ENCODE measurements around the gene CTNNA3. TPM values are rescaled to one million over a fixed set of nuclear protein-coding genes. Genes with fewer than 3 reads are reported as not detected.

CTNNA3 gene
- total RNA-seq, 1 donor from 2014 or later, result 0.30 TPM

- Mint-ChIP-seq H3K27ac (ENCODE audit: unreplicated experiment) (no peak overlapping the region), H3K27me3 (ENCODE audit: unreplicated experiment) (no peaks in the 10 kb centered on the region), H3K4me3 (ENCODE audit: unreplicated experiment) (no peak overlapping the region), H3K9me3 (ENCODE audit: unreplicated experiment) (no peaks in the 10 kb centered on the region), H3K4me1 (ENCODE audit: unreplicated experiment) (no peaks in the 10 kb centered on the region), H3K36me3 (ENCODE audit: unreplicated experiment) (no peaks in the 10 kb centered on the region)
- TF ChIP-seq CTCF (IDR thresholded peaks at IDR 0.05), result no peak
- DNase-seq (ENCODE audit: extremely low spot score, unreplicated experiment), result no peak
Measured at GRCh38 chr10:66762218-66762729, 933.7 kb downstream of the CTNNA3 start.

- DNase-seq (ENCODE audit: extremely low spot score, unreplicated experiment), result no peak
- no peak overlapping the region for H3K27ac Mint-ChIP-seq (ENCODE audit: unreplicated experiment)
- H3K36me3 Mint-ChIP-seq (ENCODE audit: unreplicated experiment), result no peaks in the 10 kb centered on the region
- H3K4me1 Mint-ChIP-seq (ENCODE audit: unreplicated experiment), result no peaks in the 10 kb centered on the region
- no peak overlapping the region for H3K4me3 Mint-ChIP-seq (ENCODE audit: unreplicated experiment)
- TF ChIP-seq CTCF (IDR thresholded peaks at IDR 0.05), result no peak
- H3K27me3 Mint-ChIP-seq (ENCODE audit: unreplicated experiment), result no peaks in the 10 kb centered on the region
- H3K9me3 Mint-ChIP-seq (ENCODE audit: unreplicated experiment), result no peaks in the 10 kb centered on the region
Measured at GRCh38 chr10:66760941-66761340, 935.1 kb downstream of the CTNNA3 start.

GRCh38 chr10:66755474-66755873, 940.5 kb downstream of the CTNNA3 start:
- no peak for TF ChIP-seq CTCF (IDR thresholded peaks at IDR 0.05)
- Mint-ChIP-seq H3K4me1 (ENCODE audit: unreplicated experiment) (no peaks in the 10 kb centered on the region), H3K36me3 (ENCODE audit: unreplicated experiment) (no peaks in the 10 kb centered on the region), H3K9me3 (ENCODE audit: unreplicated experiment) (peaks cover under 1% of the 10 kb centered on the region), H3K27me3 (ENCODE audit: unreplicated experiment) (no peaks in the 10 kb centered on the region), H3K27ac (ENCODE audit: unreplicated experiment) (no peak overlapping the region), H3K4me3 (ENCODE audit: unreplicated experiment) (no peak overlapping the region)
- DNase-seq (ENCODE audit: extremely low spot score, unreplicated experiment), result no peak

DNA sequence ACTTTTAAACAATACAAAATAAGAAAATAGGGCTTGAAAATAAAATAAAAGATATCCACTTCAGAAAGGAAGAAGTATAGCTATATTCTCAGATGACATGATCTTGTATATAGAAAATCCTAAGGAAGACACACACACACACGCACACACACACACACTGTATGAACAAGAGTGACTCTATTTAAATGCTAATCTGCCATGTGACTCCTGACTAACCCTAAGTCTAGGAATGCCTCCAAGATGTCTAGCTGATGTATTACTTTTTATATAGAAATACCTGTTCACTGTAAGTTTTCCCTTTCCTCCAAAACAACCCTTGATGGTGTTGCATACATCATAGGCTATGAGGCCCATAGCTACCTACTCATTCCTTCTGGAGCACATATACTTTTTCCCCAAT, 943.3 kb downstream of the CTNNA3 start:
- H3K9me3 Mint-ChIP-seq (ENCODE audit: unreplicated experiment), result peaks cover 7% of the 10 kb centered on the region
- no peaks in the 10 kb centered on the region for H3K27me3 Mint-ChIP-seq (ENCODE audit: unreplicated experiment)
- H3K27ac Mint-ChIP-seq (ENCODE audit: unreplicated experiment), result no peak overlapping the region
- no peaks in the 10 kb centered on the region for H3K36me3 Mint-ChIP-seq (ENCODE audit: unreplicated experiment)
- peaks cover 7% of the 10 kb centered on the region for H3K4me1 Mint-ChIP-seq (ENCODE audit: unreplicated experiment)
- TF ChIP-seq CTCF (IDR thresholded peaks at IDR 0.05), result no peak
- DNase-seq (ENCODE audit: extremely low spot score, unreplicated experiment), result no peak
- no peak overlapping the region for H3K4me3 Mint-ChIP-seq (ENCODE audit: unreplicated experiment)

GRCh38 chr10:66748217-66748616, 947.8 kb downstream of the CTNNA3 start:
- Mint-ChIP-seq H3K36me3 (ENCODE audit: unreplicated experiment) (no peaks in the 10 kb centered on the region), H3K4me3 (ENCODE audit: unreplicated experiment) (no peak overlapping the region), H3K27me3 (ENCODE audit: unreplicated experiment) (no peaks in the 10 kb centered on the region), H3K27ac (ENCODE audit: unreplicated experiment) (peak overlapping the region; percentile 62), H3K9me3 (ENCODE audit: unreplicated experiment) (peaks cover 7% of the 10 kb centered on the region), H3K4me1 (ENCODE audit: unreplicated experiment) (peaks cover 22% of the 10 kb centered on the region)
- peak; percentile 40 for TF ChIP-seq CTCF (IDR thresholded peaks at IDR 0.05)
- DNase-seq (ENCODE audit: extremely low spot score, unreplicated experiment), result no peak
